ENCODE results near the gene MIS18BP1.
"Not testable (repeated sequence)": the region's sequence is repeated elsewhere in the genome, so short reads cannot be mapped to it uniquely, and the experiment has no call there.

Gene MIS18BP1

DNA sequence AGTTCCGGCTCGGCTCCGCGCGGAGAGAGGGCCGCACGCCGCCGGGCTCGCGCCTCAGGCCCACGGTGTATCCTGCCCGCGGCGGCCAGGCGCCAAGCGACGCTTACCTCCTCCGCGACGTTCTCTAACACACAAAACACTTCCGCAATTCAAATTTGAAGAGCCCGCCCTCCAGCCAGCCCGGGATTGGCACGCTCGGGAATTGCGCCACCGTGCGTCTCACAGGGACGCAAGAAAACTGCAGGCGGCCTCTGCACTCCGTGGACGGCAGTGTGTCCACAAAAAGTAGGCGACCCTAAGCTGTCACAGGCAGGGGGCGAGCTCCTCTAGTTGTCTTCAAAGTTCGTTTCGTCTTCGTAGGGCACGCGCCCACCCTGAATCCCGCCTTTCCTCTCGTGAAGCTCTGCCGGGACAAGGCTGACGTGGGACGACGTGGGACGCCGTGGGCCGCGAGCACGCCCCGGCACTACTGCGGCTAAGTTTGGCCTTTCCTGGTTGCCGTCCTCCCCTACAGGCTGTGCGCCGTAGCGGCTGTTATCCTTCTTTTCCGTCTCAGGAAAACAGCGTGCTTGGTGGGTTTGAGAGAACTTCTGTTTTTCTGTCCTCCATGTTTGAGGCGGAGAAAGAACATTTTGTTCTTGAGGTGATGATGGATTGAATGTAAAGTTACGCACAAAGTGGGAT, at the start of gene MIS18BP1:
Gene MIS18BP1 (minus strand): TSS at position 133 of the 684 bp plus-strand sequence. CDS start 5,916 bp downstream, outside the sequence.
- peak; percentile 95 for DNase-seq

GRCh38 chr14:45298423-45299117, 45.6 kb upstream of the MIS18BP1 start:
- no peak for DNase-seq

DNA sequence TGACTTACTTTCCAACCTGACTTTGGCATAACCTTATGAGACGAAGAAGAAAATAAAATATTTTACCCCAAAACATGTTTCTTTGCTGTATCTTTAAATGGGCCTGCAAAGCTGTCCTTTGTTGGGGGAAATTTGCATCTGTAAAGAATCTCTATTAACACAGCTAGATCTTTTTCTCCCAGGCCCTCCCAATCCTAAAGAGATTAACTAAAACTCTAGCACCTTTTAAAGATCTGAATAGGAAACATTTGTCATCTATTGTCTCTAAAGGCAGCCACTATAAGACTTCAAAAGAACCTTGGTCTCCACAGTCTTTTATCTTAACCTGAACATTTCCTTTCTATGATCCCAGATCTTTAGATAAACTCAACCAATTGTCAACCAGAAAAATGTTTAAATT, 41.8 kb upstream of the MIS18BP1 start:
- DNase-seq: not testable (repeated sequence)

GRCh38 chr14:45290547-45290946, 37.5 kb upstream of the MIS18BP1 start:
- DNase-seq: no peak

DNA sequence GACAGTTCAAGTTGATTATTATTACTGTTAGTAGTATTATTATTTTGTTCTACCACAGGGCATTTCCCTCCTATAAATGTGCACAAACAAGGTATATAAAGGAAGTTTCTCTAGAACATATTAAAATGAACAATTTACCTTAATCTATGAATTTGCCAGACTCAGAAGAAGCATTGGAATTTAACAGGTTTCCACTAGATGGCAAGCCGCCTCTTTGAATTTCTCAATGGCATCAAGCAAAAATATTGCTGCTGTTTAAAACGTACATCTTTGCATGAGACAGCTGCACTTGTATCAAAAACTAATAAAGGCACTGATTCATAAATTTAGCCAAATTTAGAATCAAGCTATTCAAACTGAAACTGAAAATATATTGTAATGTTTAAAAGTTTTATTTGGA, 34.6 kb upstream of the MIS18BP1 start:
- no peak for DNase-seq

- DNase-seq: no peak
Observed at GRCh38 chr14:45284802-45285201, 31.8 kb upstream of the MIS18BP1 start.

DNA sequence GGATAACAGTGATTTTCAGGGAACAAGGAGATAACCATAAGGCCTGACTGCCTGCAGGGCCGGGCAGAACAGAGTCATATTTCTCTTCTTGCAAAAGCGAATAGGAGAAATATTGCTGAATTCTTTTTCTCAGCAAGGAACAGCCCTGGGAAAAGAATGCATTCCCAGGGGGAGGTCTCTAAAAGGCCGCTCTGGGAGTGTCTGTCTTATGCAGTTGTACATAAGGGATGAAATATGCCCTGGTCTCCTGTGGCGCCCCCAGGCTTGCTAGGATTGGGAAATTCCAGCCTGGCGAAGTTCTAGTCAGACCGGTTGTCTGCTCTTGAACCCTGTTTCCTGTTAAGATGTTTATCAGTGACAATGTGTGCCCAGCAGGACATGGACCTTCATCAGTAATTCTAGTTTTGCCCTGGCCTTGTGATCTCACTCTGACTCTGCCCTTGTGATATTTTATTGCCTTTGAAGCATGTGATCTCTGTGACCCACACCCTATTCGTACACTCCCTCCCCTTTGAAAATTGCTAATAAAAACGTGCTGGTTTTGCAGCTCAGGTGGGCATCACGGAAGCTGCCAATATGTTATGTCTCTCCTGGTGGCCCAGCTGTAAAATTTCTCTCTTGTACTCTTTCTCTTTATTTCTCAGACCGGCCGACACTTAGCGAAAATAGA, 28.9 kb upstream of the MIS18BP1 start:
- not testable (repeated sequence) for DNase-seq

- no peak for DNase-seq
Observed at GRCh38 chr14:45271858-45272537, 19.0 kb upstream of the MIS18BP1 start.

- no peak for DNase-seq
Observed at GRCh38 chr14:45270031-45270430, 17.0 kb upstream of the MIS18BP1 start.

DNA sequence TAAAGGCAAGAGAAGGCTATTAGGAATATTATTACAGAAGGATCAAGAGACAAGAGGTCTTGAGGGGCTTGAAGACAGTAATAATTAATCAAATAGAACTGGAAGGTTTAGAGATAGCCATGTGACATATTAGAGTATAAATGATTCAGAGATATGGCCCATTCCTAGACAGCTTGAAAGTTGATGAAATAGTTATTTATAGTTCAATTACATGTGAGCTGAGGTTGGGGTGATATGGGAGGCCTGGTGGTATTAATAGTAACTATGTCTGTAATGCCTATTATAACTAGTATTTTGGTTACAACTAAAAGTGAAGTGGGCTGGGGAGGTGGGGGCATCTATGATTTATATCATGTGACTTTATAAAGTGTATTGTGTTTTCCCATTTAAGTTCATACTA, 14.1 kb upstream of the MIS18BP1 start:
- DNase-seq: no peak

- DNase-seq: no peak
Observed at GRCh38 chr14:45262637-45263036, 9.6 kb upstream of the MIS18BP1 start.

DNA sequence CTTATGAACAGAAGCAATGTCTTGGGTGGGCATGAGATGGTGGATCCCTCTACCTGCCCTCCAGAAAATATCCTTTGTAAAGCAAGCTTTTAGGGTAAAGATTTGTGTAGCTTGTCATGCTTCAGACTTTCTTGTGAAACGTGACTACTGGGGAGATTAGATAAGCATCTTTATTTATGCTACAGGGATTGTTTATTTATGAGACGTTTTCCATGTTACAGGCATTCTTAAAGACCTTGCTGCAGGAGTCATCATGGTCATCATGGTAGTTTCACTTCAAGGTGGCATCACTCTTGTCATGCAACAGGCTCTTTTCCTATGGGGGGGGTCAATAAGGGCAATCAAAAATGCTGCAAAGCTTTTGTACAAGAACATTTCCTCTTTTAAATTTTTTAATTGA, 8.2 kb upstream of the MIS18BP1 start:
- no peak for DNase-seq

- DNase-seq: no peak
Observed at GRCh38 chr14:45258805-45259204, 5.8 kb upstream of the MIS18BP1 start.

GRCh38 chr14:45258073-45258472, 5.1 kb upstream of the MIS18BP1 start:
- no peak for DNase-seq

DNA sequence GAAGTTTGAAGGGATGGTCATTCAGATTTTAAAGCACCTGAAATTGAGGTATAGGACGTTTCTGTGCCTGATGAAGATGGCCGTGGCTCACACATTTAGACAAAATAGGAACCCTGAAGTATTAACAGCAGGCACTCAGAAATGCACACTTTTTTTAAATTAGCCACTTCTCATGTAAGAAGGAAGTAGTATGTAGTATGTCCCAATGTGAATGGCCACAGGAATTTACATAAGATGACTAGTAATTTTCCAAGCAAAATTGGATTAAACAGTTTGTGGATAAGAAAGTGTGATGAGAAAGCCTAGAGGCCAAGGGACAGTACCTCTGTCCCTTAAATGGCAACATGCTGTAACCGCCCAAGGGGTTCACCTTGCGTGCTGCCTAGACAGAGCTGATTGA, 1.8 kb upstream of the MIS18BP1 start:
- DNase-seq: no peak

DNA sequence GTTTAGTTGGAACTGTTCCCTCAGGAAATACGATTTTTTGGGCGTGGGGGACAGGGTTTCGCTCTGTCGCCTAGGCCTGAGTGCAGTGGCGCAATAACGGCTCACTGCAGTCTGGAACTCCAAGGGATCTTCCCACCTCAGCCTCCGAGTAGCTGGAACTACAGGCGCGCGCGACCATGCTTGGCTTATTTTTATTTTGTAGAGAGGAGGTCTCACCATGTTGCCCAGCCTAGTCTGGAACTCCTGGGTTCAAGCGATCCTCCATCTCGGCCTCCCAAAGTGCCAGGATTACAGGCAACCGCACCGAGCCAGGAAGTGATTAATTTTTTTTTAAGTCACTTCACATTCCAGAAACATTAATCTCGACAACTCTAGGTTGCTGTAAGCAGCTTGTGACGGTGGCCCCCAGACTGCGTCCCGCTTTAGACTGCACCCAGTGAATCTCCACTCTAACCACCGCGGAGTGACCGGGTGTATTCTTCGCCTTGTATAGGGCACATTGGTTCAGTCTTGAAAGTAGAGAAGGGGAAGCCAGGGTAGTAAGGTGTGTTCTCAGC, 830 bp upstream of the MIS18BP1 start:
- no peak for DNase-seq

DNA sequence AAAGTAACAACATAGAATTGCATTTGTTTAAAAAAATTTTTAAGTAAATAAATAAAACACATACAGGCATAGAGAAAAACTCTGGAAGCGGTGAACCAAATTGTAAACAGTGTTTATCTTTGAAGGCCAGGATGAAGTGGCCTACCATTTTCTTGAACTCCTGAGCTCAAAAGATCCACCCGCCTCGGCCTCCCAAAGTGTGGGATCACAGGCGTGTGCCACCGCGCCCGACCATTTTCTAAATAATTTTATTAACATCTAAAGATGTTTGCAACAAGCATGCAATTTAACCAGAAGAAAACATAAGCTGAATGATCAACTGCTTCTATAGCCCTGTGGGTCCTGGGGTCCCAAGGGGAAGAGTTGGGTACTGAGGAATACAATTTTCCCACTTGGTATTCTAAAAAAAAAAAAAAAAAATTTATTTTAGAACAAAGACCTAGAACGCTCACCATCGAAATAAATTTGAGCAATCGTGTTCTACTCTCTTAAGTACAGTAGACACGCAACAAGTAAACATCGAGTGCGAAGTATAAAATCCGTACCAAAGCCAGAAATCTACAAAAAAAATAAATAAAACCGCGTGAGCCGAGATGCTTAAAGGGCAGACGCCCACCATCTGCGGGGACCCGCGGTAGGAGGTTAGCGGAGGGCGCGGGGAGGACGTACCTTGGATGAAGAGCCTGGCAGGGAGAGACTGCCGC, 484 bp downstream of the MIS18BP1 start:
- DNase-seq: peak; percentile 49

DNA sequence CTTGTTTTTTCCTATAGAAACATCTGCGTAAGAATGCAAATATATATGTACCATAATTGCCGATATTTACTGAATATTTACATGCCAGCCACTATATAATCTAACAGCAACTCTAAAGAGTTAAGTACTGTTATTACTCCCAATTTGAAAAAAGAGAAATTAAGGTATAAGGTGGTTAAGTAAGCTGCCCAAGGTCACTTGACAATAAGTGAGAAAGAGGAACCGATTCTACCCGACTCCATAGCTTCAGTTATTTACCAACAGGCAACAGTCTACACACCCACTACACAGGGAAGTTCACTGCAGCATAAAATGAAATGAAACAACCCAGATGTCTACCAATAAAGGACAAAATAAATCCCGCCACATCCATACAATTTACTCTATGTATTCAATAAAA, 1.1 kb downstream of the MIS18BP1 start:
- DNase-seq: peak; percentile 32

DNA sequence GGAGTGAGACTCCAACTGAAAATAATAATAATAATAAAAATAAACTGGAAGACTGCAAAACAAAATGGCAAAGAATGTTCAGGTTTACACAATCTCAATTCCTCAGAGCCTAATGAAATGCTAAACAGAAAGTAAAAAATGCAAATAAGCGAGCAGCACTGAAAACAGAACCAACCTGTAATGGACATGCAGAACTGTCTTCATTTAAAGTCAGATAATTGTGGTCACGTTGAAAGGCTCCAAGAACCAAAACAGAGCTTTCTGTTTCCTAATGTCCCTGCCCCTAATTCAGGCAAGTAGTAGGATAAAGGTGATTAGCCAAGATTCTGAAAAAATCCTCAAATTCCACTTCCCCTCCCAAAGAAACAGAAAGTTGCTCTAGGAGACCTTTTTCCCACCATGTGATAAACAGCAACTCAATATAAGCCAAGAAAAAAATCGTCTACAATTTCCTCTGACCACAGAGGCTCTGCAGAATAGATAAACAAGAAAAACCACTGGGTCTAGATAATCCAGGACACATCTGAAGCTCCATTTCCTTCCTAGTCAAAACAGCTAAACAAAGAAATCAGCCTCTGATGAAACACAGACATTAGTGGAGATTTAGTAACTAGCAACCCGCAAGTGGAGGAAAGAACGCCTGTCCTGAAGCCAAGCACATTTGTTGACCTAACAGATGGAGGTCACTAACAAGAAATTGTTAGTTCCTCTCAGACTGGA, 3.0 kb downstream of the MIS18BP1 start:
- peak; percentile 60 for DNase-seq

DNA sequence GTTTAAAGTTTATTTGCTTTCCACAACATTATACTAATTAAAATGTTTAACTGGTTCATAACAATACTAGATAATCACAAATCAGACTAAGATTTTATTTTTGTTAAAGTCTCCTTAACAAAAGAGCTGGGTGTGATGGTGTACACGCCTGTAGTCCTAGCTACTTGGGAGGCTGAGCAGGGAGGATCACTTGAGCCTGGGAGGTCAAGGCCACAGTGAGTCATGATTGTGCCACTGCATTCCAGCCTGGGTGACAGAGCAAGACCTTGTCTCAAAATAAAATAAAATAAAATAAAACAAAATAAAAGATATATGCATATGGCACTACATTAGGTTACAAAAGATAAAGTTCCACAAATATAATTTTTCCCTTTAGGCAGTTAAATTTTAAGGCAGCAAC, 5.6 kb downstream of the MIS18BP1 start:
- no peak for DNase-seq

- no peak for DNase-seq
Observed at GRCh38 chr14:45246691-45247090, 6.3 kb downstream of the MIS18BP1 start.

DNA sequence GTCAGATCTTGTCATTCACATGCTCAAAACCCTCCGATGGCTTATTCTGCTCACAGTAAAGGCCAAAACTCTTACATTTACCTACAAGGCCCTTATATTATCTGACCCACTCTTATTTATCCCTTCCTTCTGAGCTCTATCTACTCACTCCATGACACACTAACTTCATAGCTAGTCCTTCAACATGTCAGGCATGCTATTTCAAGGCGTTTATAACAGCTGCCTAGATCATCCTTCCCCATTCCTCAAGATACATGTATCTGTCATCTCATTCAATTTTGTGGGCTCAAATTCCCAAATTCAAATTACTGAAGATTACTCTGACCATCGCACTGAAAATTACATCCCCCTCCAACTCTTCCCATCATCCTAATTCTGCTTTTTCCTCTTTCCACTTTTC, 6.9 kb downstream of the MIS18BP1 start:
- DNase-seq: no peak

Data from NCI-H526 treated with DMSO at 0.1 percent for 48 hours (cell line).